Astrocyte (in vitro differentiated cells and primary cell): ENCODE data around the gene EEF1AKMT1. TPM values are rescaled to one million over a fixed set of nuclear protein-coding genes. Genes with fewer than 3 reads are reported as not detected.
"Not testable (repeated sequence)": the region's sequence is repeated elsewhere in the genome, so short reads cannot be mapped to it uniquely, and the experiment has no call there.

Source experiments
- DNase-seq: peaks from one replicate; pipeline ENCODE4 v3.0.0-alpha.2; 2010; ENCODE audit warnings: low read depth
- FAIRE-seq: peaks from 2 replicates; lab custom pipeline; 2011; peaks lifted over from hg19 to GRCh38; lab: Jason Lieb, UNC
- H2AFZ ChIP-seq: 2 replicates; pipeline ENCODE4 v1.6.0; 2012; ENCODE audit warnings: low read depth, low read length, inconsistent platforms
- H3K27ac ChIP-seq: 2 replicates; pipeline ENCODE4 v1.5.1; 2011; ENCODE audit warnings: low read depth, low read length, inconsistent platforms
- H3K27me3 ChIP-seq: 2 replicates; pipeline ENCODE4 v1.6.0; 2011; ENCODE audit warnings: low read length, inconsistent platforms; ENCODE audit not compliant: insufficient read depth
- H3K36me3 ChIP-seq: 2 replicates; pipeline ENCODE4 v1.5.1; 2011; ENCODE audit warnings: low read length, inconsistent platforms; ENCODE audit not compliant: insufficient read depth
- H3K4me1 ChIP-seq: 2 replicates; pipeline ENCODE4 v1.5.1; 2011; ENCODE audit warnings: low read length, inconsistent platforms; ENCODE audit not compliant: insufficient read depth
- H3K4me2 ChIP-seq: 2 replicates; pipeline ENCODE4 v1.6.0; 2012; ENCODE audit warnings: low read length, inconsistent platforms
- H3K4me3 ChIP-seq: 2 replicates; pipeline ENCODE4 v1.5.1; 2011; ENCODE audit warnings: low read depth, mild to moderate bottlenecking, low read length, inconsistent platforms; ENCODE audit not compliant: insufficient read depth
- H3K79me2 ChIP-seq: 2 replicates; pipeline ENCODE4 v1.6.0; 2012; ENCODE audit warnings: mild to moderate bottlenecking, low read length, inconsistent platforms; ENCODE audit not compliant: insufficient read depth
- H3K9ac ChIP-seq: 2 replicates; pipeline ENCODE4 v1.6.0; 2012; ENCODE audit warnings: mild to moderate bottlenecking, low read length, inconsistent platforms
- H3K9me3 ChIP-seq: 2 replicates; pipeline ENCODE4 v1.5.1; 2012; ENCODE audit warnings: low read depth, mild to moderate bottlenecking, low read length, inconsistent platforms; ENCODE audit not compliant: insufficient read depth
- H4K20me1 ChIP-seq: 2 replicates; pipeline ENCODE4 v1.6.0; 2012; ENCODE audit warnings: low read length, inconsistent platforms; ENCODE audit not compliant: insufficient read depth
- H3K27ac Mint-ChIP-seq: one replicate; pipeline ENCODE4 v1.8.0; 2021; ENCODE audit warnings: mild to moderate bottlenecking, mixed read lengths; ENCODE audit not compliant: unreplicated experiment
- H3K27me3 Mint-ChIP-seq: one replicate; pipeline ENCODE4 v1.8.0; 2021; ENCODE audit warnings: low read depth, mixed read lengths; ENCODE audit not compliant: unreplicated experiment
- H3K36me3 Mint-ChIP-seq: one replicate; pipeline ENCODE4 v1.8.0; 2021; ENCODE audit warnings: low read depth, mixed read lengths; ENCODE audit not compliant: unreplicated experiment
- H3K4me1 Mint-ChIP-seq: one replicate; pipeline ENCODE4 v1.8.0; 2021; ENCODE audit warnings: low read depth, mixed read lengths; ENCODE audit not compliant: unreplicated experiment
- H3K4me3 Mint-ChIP-seq: one replicate; pipeline ENCODE4 v1.8.0; 2021; ENCODE audit warnings: mild to moderate bottlenecking, moderate library complexity, mixed read lengths; ENCODE audit not compliant: unreplicated experiment
- H3K9me3 Mint-ChIP-seq: one replicate; pipeline ENCODE4 v1.8.0; 2021; ENCODE audit warnings: mild to moderate bottlenecking, mixed read lengths; ENCODE audit not compliant: unreplicated experiment
- EZH2 ChIP-seq: IDR thresholded peaks from 2 replicates; pipeline ENCODE4 v1.6.1; 2012; ENCODE audit warnings: mild to moderate bottlenecking, low read length, inconsistent platforms; ENCODE audit not compliant: insufficient read depth
- total RNA-seq: library from RNA; stranded (reverse); gene quantifications from 2 replicates; pipeline ENCODE4 v1.2.1, GENCODE V29; 2021
- TF ChIP-seq, protein P1 (sequence below): IDR thresholded peaks from 2 replicates; pipeline ENCODE4 v1.5.1; 2011; ENCODE audit warnings: low read depth, mild to moderate bottlenecking, inconsistent platforms, low read length, moderate library complexity; ENCODE audit not compliant: insufficient read depth

EEF1AKMT1 gene
- total RNA-seq, 1 donor from 2014 or later: 6.7 TPM

GRCh38 chr13:20684041-20684440 lies 89.7 kb downstream of the EEF1AKMT1 start:
- H3K27ac ChIP-seq: no peak overlapping the region
- Mint-ChIP-seq H3K4me1 (no peaks in the 10 kb centered on the region), H3K36me3 (peaks cover 4% of the 10 kb centered on the region), H3K4me3 (no peak overlapping the region), H3K9me3 (no peaks in the 10 kb centered on the region), H3K27ac (no peak overlapping the region), H3K27me3 (no peaks in the 10 kb centered on the region)
- H3K79me2 ChIP-seq: no peaks in the 10 kb centered on the region
- no peak overlapping the region for H2AFZ ChIP-seq
- H3K9ac ChIP-seq: no peak overlapping the region
- no peaks in the 10 kb centered on the region for H4K20me1 ChIP-seq
- peaks cover 6% of the 10 kb centered on the region for H3K4me1 ChIP-seq
- no peak for TF ChIP-seq EZH2
- TF ChIP-seq, protein P1, sequence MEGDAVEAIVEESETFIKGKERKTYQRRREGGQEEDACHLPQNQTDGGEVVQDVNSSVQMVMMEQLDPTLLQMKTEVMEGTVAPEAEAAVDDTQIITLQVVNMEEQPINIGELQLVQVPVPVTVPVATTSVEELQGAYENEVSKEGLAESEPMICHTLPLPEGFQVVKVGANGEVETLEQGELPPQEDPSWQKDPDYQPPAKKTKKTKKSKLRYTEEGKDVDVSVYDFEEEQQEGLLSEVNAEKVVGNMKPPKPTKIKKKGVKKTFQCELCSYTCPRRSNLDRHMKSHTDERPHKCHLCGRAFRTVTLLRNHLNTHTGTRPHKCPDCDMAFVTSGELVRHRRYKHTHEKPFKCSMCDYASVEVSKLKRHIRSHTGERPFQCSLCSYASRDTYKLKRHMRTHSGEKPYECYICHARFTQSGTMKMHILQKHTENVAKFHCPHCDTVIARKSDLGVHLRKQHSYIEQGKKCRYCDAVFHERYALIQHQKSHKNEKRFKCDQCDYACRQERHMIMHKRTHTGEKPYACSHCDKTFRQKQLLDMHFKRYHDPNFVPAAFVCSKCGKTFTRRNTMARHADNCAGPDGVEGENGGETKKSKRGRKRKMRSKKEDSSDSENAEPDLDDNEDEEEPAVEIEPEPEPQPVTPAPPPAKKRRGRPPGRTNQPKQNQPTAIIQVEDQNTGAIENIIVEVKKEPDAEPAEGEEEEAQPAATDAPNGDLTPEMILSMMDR: no peak
- FAIRE-seq (no peak), DNase-seq (no peak)
- H3K4me2 ChIP-seq: no peak overlapping the region
- no peaks in the 10 kb centered on the region for H3K36me3 ChIP-seq
- no peak overlapping the region for H3K4me3 ChIP-seq
- H3K27me3 ChIP-seq: no peaks in the 10 kb centered on the region
- no peaks in the 10 kb centered on the region for H3K9me3 ChIP-seq

DNA sequence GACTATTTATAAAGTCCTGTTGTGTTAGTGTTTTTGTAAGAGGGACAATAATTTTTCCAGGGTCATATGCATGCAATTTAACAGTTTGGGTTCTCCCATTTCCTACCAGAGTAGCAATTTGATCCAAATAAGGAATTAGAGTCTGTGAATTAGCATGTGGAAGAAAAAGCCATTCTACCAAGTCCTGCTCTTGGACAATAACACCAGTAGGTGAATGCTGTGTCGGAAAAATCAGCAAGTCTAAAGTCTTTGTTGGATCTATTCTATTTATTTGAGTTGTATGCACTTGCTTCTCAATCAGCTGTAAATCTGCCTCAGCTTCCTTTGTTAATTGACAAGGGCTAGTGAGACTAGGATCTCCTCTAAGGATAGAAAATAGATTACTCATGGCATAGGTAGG lies 91.7 kb downstream of the EEF1AKMT1 start:
- H4K20me1 ChIP-seq: no peaks in the 10 kb centered on the region
- no peak overlapping the region for H3K4me3 Mint-ChIP-seq
- no peak overlapping the region for H3K4me3 ChIP-seq
- no peak overlapping the region for H3K9ac ChIP-seq
- H3K27me3 Mint-ChIP-seq: no peaks in the 10 kb centered on the region
- no peaks in the 10 kb centered on the region for H3K79me2 ChIP-seq
- no peaks in the 10 kb centered on the region for H3K9me3 Mint-ChIP-seq
- TF ChIP-seq, protein P1: no peak
- TF ChIP-seq EZH2: no peak
- no peak overlapping the region for H3K27ac ChIP-seq
- peaks cover 6% of the 10 kb centered on the region for H3K4me1 ChIP-seq
- no peak overlapping the region for H3K27ac Mint-ChIP-seq
- H3K36me3 ChIP-seq: no peaks in the 10 kb centered on the region
- peak overlapping the region; percentile 39 for H3K4me2 ChIP-seq
- H3K27me3 ChIP-seq: no peaks in the 10 kb centered on the region
- H3K9me3 ChIP-seq: no peaks in the 10 kb centered on the region
- DNase-seq (no peak), FAIRE-seq (no peak)
- no peaks in the 10 kb centered on the region for H3K4me1 Mint-ChIP-seq
- H3K36me3 Mint-ChIP-seq: peaks cover 4% of the 10 kb centered on the region
- no peak overlapping the region for H2AFZ ChIP-seq

DNA sequence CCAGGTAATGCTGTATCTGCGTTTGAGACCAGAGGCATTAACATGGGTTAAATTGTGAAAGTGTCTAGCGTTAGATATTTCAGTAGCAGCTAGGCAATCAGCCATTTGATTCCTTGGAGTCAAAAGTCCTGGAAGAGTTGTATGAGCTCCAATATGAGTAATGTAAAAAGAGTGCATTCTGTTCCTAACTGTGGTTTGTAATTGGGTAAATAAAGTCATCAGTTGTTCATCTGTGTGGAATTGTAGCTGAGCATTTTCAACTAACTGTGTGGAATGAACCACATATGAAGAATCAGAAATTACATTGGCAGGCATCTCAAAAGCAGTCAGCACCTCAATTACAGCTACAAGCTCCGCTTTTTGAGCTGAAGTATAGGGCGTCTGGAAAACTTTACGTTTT lies 92.3 kb downstream of the EEF1AKMT1 start:
- H3K4me1 ChIP-seq, H3K9me3 ChIP-seq, H3K4me3 ChIP-seq, H3K9ac ChIP-seq, H3K36me3 ChIP-seq, H3K4me3 Mint-ChIP-seq, H3K79me2 ChIP-seq, H3K9me3 Mint-ChIP-seq, H2AFZ ChIP-seq, H4K20me1 ChIP-seq, H3K36me3 Mint-ChIP-seq, H3K27ac ChIP-seq, H3K27me3 Mint-ChIP-seq, H3K27ac Mint-ChIP-seq, H3K27me3 ChIP-seq, H3K4me1 Mint-ChIP-seq: not testable (repeated sequence)
- FAIRE-seq: peak; percentile 90
- DNase-seq: peak; percentile 90
- peak overlapping the region; percentile 39 for H3K4me2 ChIP-seq
